ENCODE data around the gene PRX. TPM values are rescaled to one million over a fixed set of nuclear protein-coding genes. Genes with fewer than 3 reads are reported as not detected.
A peak's percentile ranks its signal among the peaks of the same experiment; 100 is the strongest.

PRX gene
- total RNA-seq, 4 donors from 2014 or later, result 454 to 667 (median 548) TPM

DNA sequence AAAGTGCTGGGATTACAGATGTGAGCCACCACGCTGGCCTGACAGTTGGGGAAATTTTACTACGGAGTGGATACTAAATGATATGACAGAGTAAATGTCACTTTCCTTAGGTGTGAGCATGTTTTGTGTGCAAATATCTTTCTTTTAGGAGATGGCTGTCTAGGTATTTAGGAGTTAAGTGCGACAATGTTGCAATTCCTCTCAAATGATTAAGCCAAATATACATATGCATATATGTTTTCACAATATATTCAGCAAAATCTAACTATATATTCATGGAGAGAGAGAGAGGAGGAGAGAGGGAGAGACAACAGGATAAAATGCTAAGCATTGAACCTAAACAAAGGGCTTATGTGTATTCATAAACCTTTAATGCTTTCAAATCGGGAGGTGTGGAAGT is 36.3 kb upstream of the PRX start:
- WGBS, 2 donors, result 83 to 89% methylated on average over 4 of the region's 4 CpGs

DNA sequence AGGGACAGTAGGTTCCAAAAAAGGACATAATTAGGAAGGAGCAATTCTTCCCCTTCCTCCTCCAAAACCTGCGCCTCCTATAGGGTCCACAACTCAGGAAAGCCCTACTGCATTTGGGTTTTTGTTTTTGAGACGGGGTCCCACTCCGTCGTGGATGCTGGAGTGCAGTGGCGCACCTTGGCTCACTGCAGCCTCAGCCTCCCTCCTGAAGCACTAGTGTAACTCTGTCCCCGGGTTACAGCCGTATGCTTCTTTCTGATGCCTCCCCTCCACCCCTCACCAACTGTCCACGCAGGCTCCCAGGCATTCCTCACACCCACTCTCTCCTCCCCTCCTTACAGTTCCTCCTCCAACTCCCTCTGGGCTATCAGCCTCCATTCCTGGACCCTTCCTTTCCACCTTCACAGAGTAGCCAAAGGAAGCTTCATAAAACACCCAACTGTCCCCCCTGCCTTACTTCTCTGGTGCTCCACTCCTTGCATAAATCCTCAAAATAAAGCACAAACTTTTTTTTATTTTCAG is 33.1 kb upstream of the PRX start:
- Histone ChIP-seq H3K4me1 (peaks cover 0 to 28% (median 9%) of the 10 kb centered on the region in 4 donors), H3K27me3 (no peaks in the 10 kb centered on the region), H3K36me3 (peaks cover 0 to 53% (median 0%) of the 10 kb centered on the region in 3 donors), H3K9me3 (no peaks in the 10 kb centered on the region), H3K27ac (peak overlapping the region in 1 of 4 donors; percentile 99), H3K4me3 (no peak overlapping the region)
- TF ChIP-seq EP300 (IDR thresholded peaks at IDR 0.05) (no peak), POLR2A (IDR thresholded peaks at IDR 0.05) (no peak)
- TF ChIP-seq, protein P1, sequence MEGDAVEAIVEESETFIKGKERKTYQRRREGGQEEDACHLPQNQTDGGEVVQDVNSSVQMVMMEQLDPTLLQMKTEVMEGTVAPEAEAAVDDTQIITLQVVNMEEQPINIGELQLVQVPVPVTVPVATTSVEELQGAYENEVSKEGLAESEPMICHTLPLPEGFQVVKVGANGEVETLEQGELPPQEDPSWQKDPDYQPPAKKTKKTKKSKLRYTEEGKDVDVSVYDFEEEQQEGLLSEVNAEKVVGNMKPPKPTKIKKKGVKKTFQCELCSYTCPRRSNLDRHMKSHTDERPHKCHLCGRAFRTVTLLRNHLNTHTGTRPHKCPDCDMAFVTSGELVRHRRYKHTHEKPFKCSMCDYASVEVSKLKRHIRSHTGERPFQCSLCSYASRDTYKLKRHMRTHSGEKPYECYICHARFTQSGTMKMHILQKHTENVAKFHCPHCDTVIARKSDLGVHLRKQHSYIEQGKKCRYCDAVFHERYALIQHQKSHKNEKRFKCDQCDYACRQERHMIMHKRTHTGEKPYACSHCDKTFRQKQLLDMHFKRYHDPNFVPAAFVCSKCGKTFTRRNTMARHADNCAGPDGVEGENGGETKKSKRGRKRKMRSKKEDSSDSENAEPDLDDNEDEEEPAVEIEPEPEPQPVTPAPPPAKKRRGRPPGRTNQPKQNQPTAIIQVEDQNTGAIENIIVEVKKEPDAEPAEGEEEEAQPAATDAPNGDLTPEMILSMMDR (IDR thresholded peaks at IDR 0.05), result no peak
- WGBS, 2 donors, result 68 to 76% methylated on average over 8 of the region's 8 CpGs
- no peak for DNase-seq (ENCODE audit: low spot score in 2 of 2)

More for the DNA sequence above, 36.3 kb upstream of the PRX start:
- Histone ChIP-seq H3K36me3 (peaks cover 0 to 68% (median 0%) of the 10 kb centered on the region in 3 donors), H3K27ac (no peak overlapping the region), H3K27me3 (no peaks in the 10 kb centered on the region), H3K9me3 (no peaks in the 10 kb centered on the region), H3K4me3 (no peak overlapping the region), H3K4me1 (peaks cover 0 to 13% (median 0%) of the 10 kb centered on the region in 4 donors)
- DNase-seq (ENCODE audit: low spot score in 2 of 2), result no peak
- TF ChIP-seq EP300 (IDR thresholded peaks at IDR 0.05) (no peak), POLR2A (IDR thresholded peaks at IDR 0.05) (no peak)
- TF ChIP-seq, protein P1 (IDR thresholded peaks at IDR 0.05), result no peak

DNA sequence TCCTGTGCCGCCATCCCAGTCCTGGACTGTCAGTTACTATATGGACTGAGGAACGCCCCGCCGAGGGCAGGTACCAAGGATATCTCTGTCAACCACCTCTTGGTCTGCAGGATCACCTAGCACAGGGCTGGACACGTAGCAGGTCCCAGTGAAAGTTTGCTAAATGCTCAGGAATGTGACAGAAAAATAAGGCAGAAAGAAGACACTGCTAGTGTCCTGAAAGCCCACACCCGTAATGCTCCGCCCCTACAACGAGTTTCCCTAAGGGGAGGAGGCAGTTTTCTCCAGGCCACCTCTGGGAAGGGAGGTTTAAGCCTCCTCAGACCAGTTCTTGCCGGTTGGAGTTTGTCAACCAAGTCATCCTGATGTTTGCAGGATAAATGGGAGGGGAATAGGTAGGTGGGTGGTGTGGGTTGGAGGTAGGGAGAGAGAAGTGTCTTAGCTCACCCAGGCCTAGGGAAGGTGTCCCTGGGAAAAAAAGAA is 32.6 kb upstream of the PRX start:
- no peak for DNase-seq (ENCODE audit: low spot score in 2 of 2)
- Histone ChIP-seq H3K36me3 (peaks cover 0 to 53% (median 0%) of the 10 kb centered on the region in 3 donors), H3K9me3 (no peaks in the 10 kb centered on the region), H3K4me3 (no peak overlapping the region), H3K27ac (peak overlapping the region in 1 of 4 donors; percentile 99), H3K27me3 (no peaks in the 10 kb centered on the region), H3K4me1 (peaks cover 0 to 33% (median 9%) of the 10 kb centered on the region in 4 donors)
- TF ChIP-seq POLR2A (IDR thresholded peaks at IDR 0.05) (no peak), EP300 (IDR thresholded peaks at IDR 0.05) (no peak)
- TF ChIP-seq, protein P1 (IDR thresholded peaks at IDR 0.05), result no peak
- WGBS, 2 donors, result 62 to 67% methylated on average over 9 of the region's 9 CpGs

DNA sequence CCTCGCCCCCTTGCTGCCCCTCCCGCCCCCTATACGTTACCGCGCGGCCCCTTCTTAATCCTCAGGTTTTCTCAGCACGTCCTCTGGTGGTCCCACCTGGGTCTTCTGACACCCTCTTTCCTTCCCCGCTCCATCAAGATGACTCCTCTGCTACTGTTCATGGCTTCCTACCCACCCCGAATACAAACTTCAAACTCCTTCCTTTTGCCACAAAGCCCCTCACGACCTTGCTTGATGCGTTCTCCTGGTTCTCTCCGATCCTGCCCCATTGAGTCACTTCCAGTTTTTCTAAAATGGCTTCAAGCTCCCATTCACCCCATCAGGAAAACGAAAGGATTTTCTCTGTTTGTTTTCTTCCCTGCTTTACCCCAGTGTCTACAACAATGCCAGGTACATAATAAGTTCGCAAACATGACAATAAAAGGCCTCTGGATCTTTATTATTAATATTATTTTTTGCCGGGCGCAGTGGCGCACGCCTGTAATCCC is 31.7 kb upstream of the PRX start:
- DNase-seq (ENCODE audit: low spot score in 2 of 2), result no peak
- Histone ChIP-seq H3K4me3 (peak overlapping the region; percentile 59 to 97 (median 88)), H3K9me3 (no peaks in the 10 kb centered on the region), H3K36me3 (peaks cover 0 to 54% (median 0%) of the 10 kb centered on the region in 3 donors), H3K27ac (peak overlapping the region; percentile 99 to 100 (median 99)), H3K27me3 (no peaks in the 10 kb centered on the region), H3K4me1 (peaks cover 0 to 34% (median 9%) of the 10 kb centered on the region in 4 donors)
- no peak for TF ChIP-seq EP300 (IDR thresholded peaks at IDR 0.05)
- TF ChIP-seq, protein P1 (IDR thresholded peaks at IDR 0.05), result peak in 2 of 5 experiments; percentile 7 to 11
- 17 to 19% methylated on average over 17 to 18 of the region's 18 CpGs for WGBS, 2 donors
